Activated naive CD8-positive, alpha-beta T cell treated with anti-CD3 and anti-CD28 coated beads, Interleukin-2, amount 10 ng/mL, durations not matched to agents 7 days and 5 days (primary cell): ENCODE measurements around the gene ZBTB18. TPM values are rescaled to one million over a fixed set of nuclear protein-coding genes. Genes with fewer than 3 reads are reported as not detected.

Source experiments
- ATAC-seq: fragments of 150-1000 bp; cut with Tn5 transposase; one replicate; pipeline ENCODE4 v1.10.0; 2021; ENCODE audit warnings: low read depth, moderate library complexity
- POLR2A ChIA-PET: fragments of 350-600 bp; sonication (Branson Sonifier 250); formaldehyde crosslinking; loops from one replicate; lab custom pipeline; 2021; ENCODE audit warnings: antibody characterized with exemption; lab: Charles Lee
- DNase-seq: peaks from one replicate; pipeline ENCODE4 v3.0.0; 2021
- H3K27ac Mint-ChIP-seq: one replicate; pipeline ENCODE4 v1.8.0; 2022; ENCODE audit warnings: mild to moderate bottlenecking, mixed read lengths
- H3K27me3 Mint-ChIP-seq: one replicate; pipeline ENCODE4 v1.8.0; 2022; ENCODE audit warnings: mild to moderate bottlenecking, moderate library complexity, mixed read lengths
- H3K36me3 Mint-ChIP-seq: one replicate; pipeline ENCODE4 v1.8.0; 2021; ENCODE audit warnings: mild to moderate bottlenecking, mixed read lengths
- H3K4me1 Mint-ChIP-seq: one replicate; pipeline ENCODE4 v1.8.0; 2021; ENCODE audit warnings: mixed read lengths
- H3K4me3 Mint-ChIP-seq: one replicate; pipeline ENCODE4 v1.8.0; 2022; ENCODE audit warnings: mild to moderate bottlenecking, moderate library complexity, mixed read lengths
- H3K9me3 Mint-ChIP-seq: one replicate; pipeline ENCODE4 v1.8.0; 2021; ENCODE audit warnings: mixed read lengths
- total RNA-seq, 2 experiments: library from RNA; stranded (reverse); gene quantifications; one replicate each; pipeline ENCODE4 v1.2.3, GENCODE V29; 2021

Gene ZBTB18
- total RNA-seq, 2 experiments from 2014 or later: 24.7 to 26.5 TPM

DNA sequence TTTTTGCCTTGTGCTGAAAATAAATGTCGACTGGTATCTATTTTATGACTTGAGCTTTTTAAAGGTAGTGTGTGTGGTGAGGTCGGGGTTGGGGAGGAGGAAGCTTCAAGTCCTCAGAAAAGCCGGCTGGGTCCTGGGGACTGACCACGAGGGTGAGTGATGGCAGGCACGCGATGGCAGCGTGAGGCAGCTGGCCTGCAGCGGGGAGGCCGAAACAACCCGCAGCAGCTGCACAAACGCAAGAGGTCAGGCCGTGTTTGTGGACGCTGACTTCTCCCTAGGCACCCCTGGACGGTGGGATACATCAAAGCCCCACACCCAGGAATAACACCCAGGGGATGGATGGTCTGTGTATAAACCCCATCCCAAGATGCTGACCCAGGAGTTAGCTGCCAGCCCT, 51.4 kb downstream of the ZBTB18 start:
- no peak for ATAC-seq
- H3K4me3 Mint-ChIP-seq: no peak overlapping the region
- no peaks in the 10 kb centered on the region for H3K9me3 Mint-ChIP-seq
- peaks cover 8% of the 10 kb centered on the region for H3K27me3 Mint-ChIP-seq
- no peak overlapping the region for H3K27ac Mint-ChIP-seq
- POLR2A ChIA-PET: interaction anchor here (0.7 kb wide), 1 partner anchor 217 kb away, joined by 8 read pairs; no protein-coding TSS in a partner anchor
- no peaks in the 10 kb centered on the region for H3K36me3 Mint-ChIP-seq
- no peak for DNase-seq
- peaks cover 8% of the 10 kb centered on the region for H3K4me1 Mint-ChIP-seq

DNA sequence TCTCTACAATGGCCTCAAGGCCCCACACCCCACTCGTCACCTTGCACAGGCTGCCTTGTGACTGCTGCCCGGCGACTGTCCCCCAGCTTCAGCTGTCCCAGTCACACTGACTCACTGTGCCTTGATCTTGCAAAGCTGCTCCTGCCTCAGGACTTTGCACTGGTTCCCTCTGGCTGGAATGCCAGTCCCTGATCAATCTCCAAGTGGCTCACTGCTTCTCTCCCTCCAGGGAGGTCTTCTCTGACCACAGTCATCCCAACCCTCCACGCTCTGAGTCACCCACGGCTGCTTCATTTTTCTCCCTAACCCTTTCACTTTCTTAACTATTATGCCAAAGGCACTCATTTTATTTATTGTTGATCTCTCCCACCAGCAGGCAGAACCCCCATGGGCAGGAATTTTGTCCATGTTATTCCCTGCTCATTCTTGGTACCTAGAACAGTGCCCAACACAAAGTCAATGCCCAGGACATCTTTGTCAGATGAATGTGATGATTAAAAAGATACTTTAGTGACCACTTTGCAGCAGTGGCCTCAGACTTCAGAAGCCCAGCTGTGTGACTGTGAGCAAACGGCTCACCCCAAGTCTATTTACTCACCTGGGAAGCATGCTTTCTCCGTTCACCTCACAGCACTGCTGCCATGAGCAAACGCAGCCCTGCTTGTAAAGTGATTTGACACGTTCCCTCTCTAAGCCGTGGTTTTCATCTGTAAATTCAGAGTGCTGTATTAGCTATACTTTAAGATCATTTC, 53.4 kb downstream of the ZBTB18 start:
- no peaks in the 10 kb centered on the region for H3K36me3 Mint-ChIP-seq
- H3K9me3 Mint-ChIP-seq: no peaks in the 10 kb centered on the region
- peaks cover 8% of the 10 kb centered on the region for H3K4me1 Mint-ChIP-seq
- no peak overlapping the region for H3K27ac Mint-ChIP-seq
- H3K27me3 Mint-ChIP-seq: peaks cover 6% of the 10 kb centered on the region
- POLR2A ChIA-PET: no interaction called here
- no peak overlapping the region for H3K4me3 Mint-ChIP-seq
- ATAC-seq: no peak
- DNase-seq: no peak

DNA sequence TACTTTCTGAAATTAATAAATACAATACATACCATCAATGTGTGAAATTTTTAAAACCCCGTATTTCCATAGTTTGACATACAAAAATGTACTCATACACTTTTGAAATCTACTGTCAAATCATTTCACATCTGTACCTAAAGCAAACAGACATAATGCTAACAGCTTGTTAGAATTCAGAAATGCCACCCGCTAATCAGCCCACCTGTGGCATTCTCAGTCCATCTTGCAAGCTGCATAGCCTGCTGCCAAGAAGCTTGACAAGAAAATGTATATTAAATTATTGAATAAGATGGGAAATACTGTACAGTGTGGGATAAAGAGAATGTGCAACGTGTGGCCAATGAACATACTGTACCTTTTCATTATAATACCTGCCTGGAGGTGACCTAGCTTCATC, 55.1 kb downstream of the ZBTB18 start:
- H3K9me3 Mint-ChIP-seq: no peaks in the 10 kb centered on the region
- POLR2A ChIA-PET: no interaction called here
- H3K27ac Mint-ChIP-seq: no peak overlapping the region
- H3K4me1 Mint-ChIP-seq: no peaks in the 10 kb centered on the region
- no peak for DNase-seq
- peaks cover 10% of the 10 kb centered on the region for H3K27me3 Mint-ChIP-seq
- no peak for ATAC-seq
- H3K4me3 Mint-ChIP-seq: no peak overlapping the region
- no peaks in the 10 kb centered on the region for H3K36me3 Mint-ChIP-seq

Other genes with a start within 250 kb of the ZBTB18 start
- gene AKT3, start 201.0 kb upstream of the ZBTB18 start, total RNA-seq: 10 to 100 TPM; 63.3 to 78.2 TPM